Measurements from ENCODE around the gene PTPN11.

GRCh38 chr12:112514926-112515642 lies 96.3 kb downstream of the PTPN11 start:
- TF ChIP-seq CTCF (IDR thresholded peaks at IDR 0.05) (no peak), POLR2AphosphoS5 (IDR thresholded peaks at IDR 0.05) (no peak), EP300 (IDR thresholded peaks at IDR 0.05) (no peak)

Data from stomach (tissue), 4 donors.